ENCODE results near the gene RBM20. TPM values are rescaled to one million over a fixed set of nuclear protein-coding genes. Genes with fewer than 3 reads are reported as not detected.
"Not testable (repeated sequence)": the region's sequence is repeated elsewhere in the genome, so short reads cannot be mapped to it uniquely, and the experiment has no call there.

RBM20 gene
- total RNA-seq, 4 donors from 2014 or later: 0.54 to 4.3 (median 1.5) TPM

DNA sequence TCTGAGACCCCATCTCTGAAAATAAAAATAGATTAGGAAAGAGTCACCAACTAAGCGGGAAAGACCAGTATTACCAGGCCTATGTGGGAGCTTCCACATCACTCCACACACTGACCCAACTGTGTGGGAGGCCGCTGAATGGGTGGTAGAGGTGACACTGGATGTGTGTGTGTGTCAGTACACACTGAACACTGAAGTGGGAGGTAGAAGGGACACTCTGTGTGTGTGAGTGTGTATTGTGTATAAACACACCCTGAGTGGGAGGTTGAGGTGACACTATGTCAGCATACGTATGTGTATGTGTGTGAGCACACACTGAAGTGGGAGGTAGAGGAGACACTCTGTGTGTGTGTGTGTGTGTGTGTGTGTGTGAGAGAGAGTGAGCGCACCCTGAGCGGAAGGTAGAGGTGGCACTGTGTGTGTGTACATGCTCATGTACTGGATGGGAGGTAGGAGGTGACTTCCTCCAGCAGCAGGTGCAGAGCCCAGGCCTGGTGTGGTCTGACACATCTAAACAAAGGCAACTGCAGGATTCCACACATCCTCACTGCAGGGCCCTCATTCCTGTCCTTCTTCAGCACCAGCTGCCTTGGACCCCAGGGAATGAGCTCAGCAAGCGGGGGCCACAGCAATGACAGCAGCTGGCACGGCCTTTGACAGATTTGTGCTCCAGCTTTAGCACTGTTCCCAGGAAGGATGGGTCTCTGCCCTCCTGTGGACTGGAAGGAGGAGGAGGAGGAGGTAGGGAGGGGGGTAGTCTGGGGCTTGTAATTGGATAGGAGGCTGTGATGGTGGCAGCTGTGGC is 26.5 kb upstream of the RBM20 start:
- no peak for DNase-seq
- intact Hi-C loops (cut with DNase I): no loop called here
- no peaks in the 10 kb centered on the region for H3K36me3 ChIP-seq

DNA sequence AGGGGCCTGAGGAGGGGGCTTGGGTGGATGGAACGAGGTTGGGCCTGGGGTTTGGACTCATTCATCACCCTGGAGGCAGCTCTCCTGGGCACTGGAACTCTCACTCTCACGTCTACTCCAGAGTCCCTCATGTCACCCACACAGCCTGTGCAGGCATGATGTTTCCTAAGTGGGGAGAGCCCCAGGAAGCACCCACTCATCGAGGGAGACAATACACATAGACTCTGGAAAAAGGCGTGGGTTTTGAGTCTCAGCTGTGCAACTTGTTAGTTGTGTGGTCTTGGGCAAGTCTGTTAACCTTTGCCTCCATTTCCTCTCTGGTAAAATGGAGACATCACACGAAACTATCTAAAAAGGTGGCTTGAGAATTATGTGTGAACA is 25.9 kb upstream of the RBM20 start:
- Histone ChIP-seq H3K36me3 (no peaks in the 10 kb centered on the region), H3K27ac (no peak overlapping the region), H3K4me1 (no peaks in the 10 kb centered on the region), H3K9me3 (no peaks in the 10 kb centered on the region), H3K4me3 (replicated peaks in 1 of 3) (no peak overlapping the region), H3K27me3 (no peaks in the 10 kb centered on the region)
- 69 to 79% methylated on average over 5 of the region's 5 CpGs for WGBS, 2 donors
- TF ChIP-seq CTCF (IDR thresholded peaks at IDR 0.05): no peak
- TF ChIP-seq POLR2A (IDR thresholded peaks at IDR 0.05): no peak
- no peak for DNase-seq
- intact Hi-C loops (cut with DNase I): no loop called here

More for the DNA sequence above, 26.5 kb upstream of the RBM20 start:
- Histone ChIP-seq H3K4me3 (replicated peaks in 1 of 3) (no peak overlapping the region), H3K27me3 (no peaks in the 10 kb centered on the region), H3K9me3 (no peaks in the 10 kb centered on the region), H3K27ac (no peak overlapping the region), H3K4me1 (no peaks in the 10 kb centered on the region)
- 95 to 97% methylated on average over 7 of the region's 7 CpGs for WGBS, 2 donors
- TF ChIP-seq POLR2A (IDR thresholded peaks at IDR 0.05) (no peak), CTCF (IDR thresholded peaks at IDR 0.05) (no peak)

DNA sequence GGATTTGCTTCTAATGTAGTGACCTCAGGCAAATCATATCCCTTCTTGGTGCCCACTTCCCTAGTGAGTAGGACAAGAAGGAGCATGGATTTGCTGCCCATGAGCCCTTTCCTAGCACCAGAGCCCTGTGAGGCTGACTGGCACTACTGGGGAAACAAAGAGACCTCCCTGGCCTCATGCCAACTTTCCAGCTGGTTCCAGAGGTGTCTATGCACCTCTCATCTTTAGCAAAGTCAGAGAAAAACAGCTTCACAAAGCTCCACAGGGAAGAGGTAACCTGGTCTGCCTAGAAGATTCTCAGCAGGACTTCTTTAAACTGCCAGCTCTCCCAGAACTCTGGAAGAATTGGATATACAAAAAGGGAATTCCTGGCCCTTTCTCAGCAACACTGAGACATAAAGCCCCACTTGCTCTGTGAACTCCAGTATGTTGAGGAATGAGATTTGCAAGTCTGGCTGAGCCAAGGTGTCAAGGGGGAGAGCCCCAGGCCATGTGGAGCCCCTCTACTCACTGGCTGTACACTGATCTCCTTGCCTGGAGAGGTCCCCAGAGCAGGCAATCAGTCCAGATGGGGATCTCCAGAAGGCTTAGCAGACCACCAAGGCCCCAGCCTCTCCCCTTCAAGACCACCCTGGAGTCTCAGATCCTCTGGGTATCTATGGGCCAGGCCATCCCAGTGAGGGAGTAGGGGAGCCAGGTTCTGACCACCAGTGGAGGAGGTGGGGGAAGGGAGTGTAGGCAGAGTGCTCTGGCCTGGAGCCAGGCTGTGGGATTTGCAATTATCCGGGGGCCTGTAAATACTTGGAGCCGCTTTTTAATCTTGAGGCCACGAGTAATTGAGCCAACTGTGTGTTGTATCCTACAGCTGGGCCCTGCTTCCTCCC is 24.4 kb upstream of the RBM20 start:
- Histone ChIP-seq H3K27me3 (no peaks in the 10 kb centered on the region), H3K4me3 (replicated peaks in 1 of 3) (no peak overlapping the region), H3K27ac (no peak overlapping the region), H3K36me3 (no peaks in the 10 kb centered on the region), H3K4me1 (no peaks in the 10 kb centered on the region), H3K9me3 (no peaks in the 10 kb centered on the region)
- intact Hi-C loops (cut with DNase I): no loop called here
- 58 to 59% methylated on average over 3 of the region's 3 CpGs for WGBS, 2 donors
- TF ChIP-seq POLR2A (IDR thresholded peaks at IDR 0.05) (no peak), CTCF (IDR thresholded peaks at IDR 0.05) (no peak)
- DNase-seq: no peak

GRCh38 chr10:110620398-110620719 is 23.8 kb upstream of the RBM20 start:
- Histone ChIP-seq H3K27ac (no peak overlapping the region), H3K4me1 (no peaks in the 10 kb centered on the region), H3K9me3 (no peaks in the 10 kb centered on the region), H3K27me3 (no peaks in the 10 kb centered on the region), H3K36me3 (no peaks in the 10 kb centered on the region), H3K4me3 (replicated peaks in 1 of 3) (no peak overlapping the region)
- intact Hi-C loops (cut with DNase I): no loop called here
- no peak for DNase-seq
- 100% methylated on average over 2 of the region's 2 CpGs for WGBS, 2 donors
- TF ChIP-seq CTCF (IDR thresholded peaks at IDR 0.05): no peak
- TF ChIP-seq POLR2A (IDR thresholded peaks at IDR 0.05): no peak

GRCh38 chr10:110623316-110623715 is 20.8 kb upstream of the RBM20 start:
- H3K4me1 ChIP-seq; H3K27ac ChIP-seq; H3K27me3 ChIP-seq; DNase-seq; intact Hi-C loops (cut with DNase I); H3K9me3 ChIP-seq; H3K4me3 ChIP-seq (replicated peaks in 1 of 3); H3K36me3 ChIP-seq: not testable (repeated sequence)
- 91 to 93% methylated on average over 4 of the region's 4 CpGs for WGBS, 2 donors

All from thyroid gland (tissue), 4 donors.